GM18502 (cell line): Measurements from ENCODE around the gene STK32A.
"Not testable (repeated sequence)": the region's sequence is repeated elsewhere in the genome, so short reads cannot be mapped to it uniquely, and the experiment has no call there.

Experiments
- ATAC-seq: cut with Tn5 transposase; IDR thresholded peaks from one replicate; pipeline ENCODE4 v1.9.1; 2021; ENCODE audit warnings: mild to moderate bottlenecking; ENCODE audit not compliant: unreplicated experiment, poor library complexity

STK32A gene

DNA sequence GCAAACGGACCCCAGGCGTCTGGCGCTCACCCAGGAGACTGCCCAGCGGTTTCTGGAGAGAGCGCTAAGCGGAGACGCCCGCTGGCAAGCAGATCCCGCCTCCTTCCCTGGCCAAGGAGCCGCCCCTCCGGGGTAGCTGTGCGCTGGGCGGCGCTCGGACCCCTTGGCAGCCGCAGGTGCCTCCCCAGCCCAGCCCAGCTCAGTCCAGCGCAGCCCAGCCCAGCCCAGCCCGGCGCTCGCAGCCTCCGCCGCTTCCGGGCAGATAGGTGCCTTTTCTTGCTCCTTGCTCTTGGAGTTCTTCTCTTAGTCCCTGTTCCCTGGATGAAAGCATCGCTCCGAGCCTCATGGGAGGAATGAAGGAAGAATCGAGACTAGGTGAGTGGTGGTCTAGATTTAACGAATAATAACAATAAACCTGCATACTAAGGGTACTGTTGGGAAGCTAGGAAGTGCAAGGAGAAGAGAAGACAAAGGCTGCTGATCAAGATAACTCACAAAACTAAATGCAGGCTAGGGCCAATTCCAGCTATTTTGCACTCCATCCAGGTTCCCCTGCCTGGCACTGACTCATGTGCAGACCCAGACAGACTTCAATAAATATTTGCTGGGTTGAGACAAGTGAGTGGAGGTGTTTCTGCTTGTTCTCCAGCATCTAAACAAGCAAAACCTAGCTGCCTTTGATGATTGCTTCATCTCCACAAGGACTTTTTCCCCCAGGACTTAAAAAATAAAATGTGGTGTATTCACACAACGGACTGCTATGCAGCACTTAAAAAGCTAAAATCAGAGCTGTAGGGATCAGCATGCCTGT, at the start of gene STK32A:
STK32A (plus strand) TSS at position 202 of the 811 bp plus-strand sequence. CDS start 4,609 bp downstream, outside the sequence.
- no peak for ATAC-seq

DNA sequence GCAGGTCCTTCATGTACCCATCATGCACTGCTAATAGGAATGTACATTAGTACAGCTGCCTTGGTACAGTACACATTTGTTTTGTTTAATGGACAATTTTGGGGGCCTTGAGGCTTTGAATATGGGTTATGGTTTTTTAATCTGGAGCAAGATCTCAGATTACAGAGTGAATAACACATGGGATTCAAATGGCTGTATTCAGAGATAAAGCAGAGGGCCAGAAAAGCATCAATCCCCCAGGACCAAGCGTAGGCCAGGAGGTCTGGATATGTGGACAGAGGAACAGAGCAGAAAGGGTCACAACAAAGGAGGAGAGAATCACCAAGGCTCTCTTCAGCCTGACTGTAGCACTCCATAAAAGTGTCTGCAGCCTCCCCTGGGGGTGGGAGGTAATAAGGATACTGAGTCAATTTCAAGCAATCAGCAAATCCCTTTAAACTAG, 47.7 kb upstream of the STK32A start:
- ATAC-seq = no peak

DNA sequence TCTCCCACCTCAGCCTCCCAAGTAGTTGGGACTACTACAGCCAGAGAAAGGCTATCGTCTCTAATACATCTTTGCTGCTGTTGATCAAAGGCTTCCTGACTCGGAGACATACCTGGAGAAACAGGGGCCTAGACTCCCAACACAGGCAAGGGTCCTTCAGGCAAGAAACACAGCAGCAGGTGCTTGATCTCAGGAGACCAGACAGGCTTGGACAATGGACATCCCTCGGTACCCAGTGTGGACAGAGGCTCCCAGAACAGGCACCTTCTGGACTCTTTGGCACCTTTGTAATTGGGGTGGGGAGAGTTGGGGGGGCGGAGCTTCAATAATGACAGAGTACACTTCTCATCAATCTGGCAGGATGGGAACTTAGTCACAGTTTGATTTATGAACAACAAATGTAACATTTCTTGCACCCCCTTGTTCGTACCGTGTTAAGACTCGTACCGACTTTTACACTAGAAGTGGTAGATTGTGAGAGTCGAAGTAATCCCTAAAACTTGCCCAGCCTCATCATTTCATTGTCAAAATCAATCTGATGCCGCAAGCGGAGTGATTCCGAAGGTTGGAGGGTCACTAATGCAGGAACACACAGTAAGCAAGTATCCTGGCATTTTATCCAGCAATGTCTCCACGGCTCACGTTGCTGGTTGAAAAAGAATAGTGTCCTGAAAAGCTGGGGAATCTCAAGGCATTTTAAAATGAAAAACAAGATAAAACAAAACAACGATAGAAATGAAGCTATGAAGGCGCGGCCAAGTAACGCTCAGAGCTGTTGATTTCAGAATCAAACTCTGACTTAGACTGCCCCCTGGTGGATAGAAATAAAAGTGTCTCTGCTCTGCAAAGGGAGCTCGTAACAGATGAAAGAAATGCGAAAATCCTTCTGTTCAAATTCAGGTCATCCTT, 46.4 kb upstream of the STK32A start:
- ATAC-seq = peak; percentile 90

DNA sequence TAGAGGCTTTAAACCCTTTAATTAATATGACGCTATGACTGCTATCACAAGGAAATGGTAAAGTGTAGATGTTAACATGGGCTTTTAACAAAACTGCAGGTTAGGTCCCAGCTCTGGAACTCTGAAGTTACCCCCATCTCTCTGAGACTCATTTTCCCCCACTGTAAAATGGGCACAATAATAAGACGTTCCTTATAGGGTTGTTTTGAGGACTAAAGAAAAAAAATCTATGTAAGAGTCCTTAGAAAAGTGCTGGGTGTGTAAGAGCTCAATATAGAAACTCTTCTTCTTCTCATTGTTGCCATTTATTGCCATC, 45.8 kb upstream of the STK32A start:
- ATAC-seq = no peak

DNA sequence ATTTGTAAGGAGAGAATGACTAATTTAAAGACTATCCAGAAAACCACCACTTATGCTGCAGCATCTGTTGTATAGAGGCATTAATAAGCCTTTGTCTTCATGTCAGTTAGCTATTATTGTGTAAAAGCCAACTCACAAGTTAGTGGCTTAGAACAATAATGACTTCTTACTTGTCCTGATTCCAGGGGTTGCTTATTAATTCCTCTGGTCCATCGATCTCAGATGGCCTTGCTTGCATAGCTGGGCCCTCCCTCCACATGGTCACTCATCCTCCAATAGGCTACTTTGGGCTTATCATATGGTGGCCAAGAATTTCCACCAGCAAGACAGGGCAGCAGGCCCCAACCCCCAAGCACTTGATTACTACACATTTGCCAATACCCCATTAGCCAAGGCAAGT, 44.5 kb upstream of the STK32A start:
- no peak for ATAC-seq

DNA sequence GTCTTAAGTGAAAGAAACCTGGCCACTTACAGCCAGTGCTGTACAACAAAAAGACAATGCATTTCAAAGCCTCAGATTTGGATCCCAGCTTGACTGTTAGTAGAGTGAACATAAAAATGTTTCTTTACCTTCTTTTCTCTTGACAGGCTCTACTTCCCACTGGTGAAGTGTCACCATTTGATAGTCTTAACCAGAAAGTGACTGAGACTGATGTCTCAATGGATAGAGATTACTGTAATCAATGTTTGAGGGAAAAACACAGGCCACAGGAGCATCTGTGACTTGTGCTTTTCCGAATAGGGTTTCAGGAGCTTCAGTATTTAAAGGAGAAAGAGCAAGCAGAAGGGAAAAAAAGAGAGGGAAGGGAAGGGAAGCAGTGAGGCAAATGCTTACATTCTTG, 41.7 kb upstream of the STK32A start:
- ATAC-seq = no peak

DNA sequence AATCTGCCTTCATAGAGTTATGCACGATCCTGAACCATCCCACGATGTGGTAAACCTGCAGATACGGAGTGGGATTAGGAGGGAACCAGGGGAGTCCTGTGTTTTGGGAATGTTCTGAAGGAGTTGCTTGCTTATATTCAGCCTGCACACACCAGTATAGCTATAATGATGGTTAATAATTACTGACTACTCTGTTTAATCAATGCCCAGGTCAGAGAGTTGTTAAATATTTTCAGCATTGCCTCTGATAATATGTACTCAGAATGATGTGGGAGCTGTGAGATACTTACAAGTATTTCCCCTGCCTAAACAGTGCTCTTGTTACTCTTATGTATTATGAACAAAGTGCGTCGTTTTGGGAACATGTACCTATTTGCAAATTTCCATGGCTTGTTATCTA, 34.8 kb upstream of the STK32A start:
- no peak for ATAC-seq

DNA sequence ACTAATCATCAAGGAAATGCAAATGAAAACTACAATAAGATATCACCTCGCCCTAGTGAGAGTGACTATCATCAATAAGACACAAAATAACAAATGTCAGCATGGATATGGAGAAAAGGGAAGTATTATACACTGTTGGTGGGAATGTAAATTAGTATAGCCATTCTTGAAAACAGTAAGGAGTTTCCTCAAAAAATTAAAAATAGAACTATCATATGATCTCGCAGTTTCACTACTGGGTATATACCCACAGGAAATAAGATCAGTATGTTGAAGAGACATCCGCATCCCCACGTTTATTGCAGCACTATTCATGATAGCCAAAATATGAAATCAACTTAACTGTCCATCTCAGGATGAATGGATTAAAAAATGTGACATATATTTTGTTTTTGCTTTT, 31.6 kb upstream of the STK32A start:
- no peak for ATAC-seq

DNA sequence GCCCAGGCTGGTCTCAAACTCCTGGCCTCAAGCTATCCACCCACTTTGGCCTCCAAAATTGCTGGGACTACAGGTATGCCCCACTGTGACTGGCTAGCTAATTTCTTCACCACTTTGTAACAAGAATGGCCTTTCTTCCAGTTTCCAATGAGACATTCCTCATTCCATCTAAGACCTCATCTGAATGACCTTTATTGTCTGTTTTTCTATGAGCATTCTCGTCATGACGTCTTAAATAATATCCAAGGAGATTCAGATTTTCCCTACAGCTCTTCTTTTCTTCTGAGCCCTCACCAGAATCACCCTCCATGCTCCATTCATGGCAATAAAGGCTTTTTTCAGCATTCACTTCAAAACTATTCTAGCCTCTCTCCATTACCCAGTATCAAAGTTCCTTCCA, 30.2 kb upstream of the STK32A start:
- ATAC-seq = no peak

DNA sequence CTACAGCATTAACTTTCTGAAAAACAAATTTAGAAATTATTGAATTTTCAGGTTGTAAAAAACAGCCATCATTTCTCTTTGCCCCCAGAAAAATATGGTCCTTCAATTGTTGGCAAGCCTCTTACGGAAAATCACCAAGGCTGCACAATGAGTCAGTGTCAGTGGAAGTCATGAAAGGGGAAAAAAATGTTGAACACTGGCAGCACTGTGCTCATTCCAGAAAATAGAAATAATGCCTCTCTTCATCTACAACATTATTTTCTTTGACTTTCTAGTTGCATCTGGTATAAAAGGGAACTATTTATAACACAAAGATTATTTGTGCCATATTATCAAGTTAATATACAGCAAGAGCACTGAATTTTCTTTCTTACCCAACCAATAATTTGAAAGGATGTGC, 26.7 kb upstream of the STK32A start:
- no peak for ATAC-seq

DNA sequence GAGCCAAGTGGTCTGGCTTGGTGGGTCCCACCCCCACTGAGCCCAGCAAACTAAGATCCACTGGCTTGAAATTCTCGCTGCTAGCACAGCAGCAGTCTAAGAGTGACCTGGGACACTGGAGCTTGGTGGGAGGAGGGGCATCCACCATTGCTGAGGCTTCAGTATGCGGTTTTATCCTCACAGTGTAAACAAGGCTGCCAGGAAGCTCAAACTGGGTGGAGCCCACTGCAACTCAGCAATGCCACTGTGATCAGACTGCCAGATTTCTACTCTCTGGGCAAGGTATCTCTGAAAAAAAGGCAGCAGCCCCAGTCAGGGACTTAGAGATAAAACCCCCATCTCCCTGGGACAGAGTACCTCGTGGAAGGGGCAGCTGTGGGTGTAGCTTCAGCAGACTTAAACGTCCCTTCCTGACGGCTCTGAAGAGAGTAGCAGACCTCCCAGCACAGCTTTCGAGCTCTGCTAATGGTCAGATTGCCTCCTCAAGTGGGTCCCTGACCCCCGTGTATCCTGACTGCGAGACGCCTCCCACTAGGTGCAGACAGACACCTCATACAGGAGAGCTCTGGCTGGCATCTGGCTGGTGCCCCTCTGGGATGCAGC, 18.2 kb upstream of the STK32A start:
- ATAC-seq = no peak

DNA sequence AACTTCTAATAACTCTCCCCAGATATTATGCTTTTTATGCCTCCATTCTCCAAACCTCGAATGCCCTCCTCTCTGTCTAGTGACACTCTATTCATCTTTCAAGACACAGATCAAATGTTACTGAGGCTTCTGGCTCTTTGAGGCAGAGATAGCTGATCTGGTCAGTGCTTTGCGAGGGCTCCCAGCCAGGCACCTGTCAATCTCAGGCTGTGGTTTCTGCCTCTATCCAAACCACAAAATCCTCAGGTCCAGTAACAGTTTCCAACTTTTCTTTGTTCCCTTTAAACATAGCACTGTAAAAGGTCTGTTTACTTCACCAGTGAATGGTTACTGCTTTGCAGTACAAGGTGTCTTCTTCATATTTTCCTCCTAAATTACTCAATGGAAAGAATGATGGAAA, 11.5 kb upstream of the STK32A start:
- no peak for ATAC-seq

DNA sequence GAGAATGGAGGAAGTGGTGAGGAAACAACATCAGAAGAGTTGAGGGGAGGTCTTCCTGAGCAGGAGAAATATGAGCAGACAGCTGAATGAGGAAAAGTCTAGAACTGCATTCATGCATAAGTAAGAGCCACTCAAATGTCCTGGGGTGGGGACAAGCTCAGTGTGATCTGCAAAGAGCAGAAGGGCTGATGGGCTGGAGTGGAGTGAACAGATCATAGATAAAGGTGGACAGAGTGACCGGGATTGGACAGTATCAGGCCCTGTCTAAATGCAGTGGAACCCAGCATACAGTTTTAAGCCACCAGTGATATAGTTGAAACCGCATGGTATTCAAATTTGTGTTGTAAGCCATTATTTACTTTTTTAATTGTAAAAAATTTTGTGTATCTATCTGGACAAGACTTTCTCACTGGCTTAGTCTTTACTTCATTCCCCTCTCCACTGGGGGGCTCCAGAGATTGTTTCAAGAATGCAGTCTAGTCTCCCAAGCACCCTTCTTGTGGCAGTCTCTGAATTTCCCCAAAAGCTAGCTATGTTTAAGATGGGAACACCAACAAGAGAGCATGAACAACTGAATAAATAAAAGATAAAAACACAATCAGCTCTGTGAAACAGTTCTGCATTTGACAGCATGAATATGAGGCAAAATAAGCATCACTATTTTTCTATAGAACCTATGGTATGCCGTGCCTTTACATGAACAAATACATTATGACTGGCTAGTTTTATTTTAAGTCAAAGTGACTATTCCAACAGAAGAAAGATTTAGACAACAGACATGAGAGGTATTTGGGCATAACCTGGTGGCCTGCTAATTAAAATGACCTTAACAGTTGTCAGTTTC, 10.7 kb upstream of the STK32A start:
- peak; percentile 76 for ATAC-seq

DNA sequence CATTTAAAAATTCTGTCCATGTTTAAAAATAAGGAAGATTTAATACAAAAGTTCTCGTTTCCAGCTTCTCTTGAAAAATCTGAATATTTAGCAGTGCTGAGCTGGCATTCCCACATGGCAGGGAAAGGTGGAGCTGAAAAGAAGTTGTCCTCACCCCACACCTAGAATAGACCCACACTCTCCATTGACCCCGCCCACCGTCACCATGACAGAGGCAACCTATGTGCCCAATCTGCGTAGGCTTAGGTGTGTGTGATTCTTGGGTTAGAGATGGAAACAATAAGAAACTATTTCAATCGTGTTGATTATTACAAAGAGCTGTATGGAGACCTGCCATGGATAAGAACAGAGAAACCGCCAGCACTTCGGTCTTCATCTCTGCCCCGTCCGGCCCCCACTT, 8.9 kb upstream of the STK32A start:
- no peak for ATAC-seq

DNA sequence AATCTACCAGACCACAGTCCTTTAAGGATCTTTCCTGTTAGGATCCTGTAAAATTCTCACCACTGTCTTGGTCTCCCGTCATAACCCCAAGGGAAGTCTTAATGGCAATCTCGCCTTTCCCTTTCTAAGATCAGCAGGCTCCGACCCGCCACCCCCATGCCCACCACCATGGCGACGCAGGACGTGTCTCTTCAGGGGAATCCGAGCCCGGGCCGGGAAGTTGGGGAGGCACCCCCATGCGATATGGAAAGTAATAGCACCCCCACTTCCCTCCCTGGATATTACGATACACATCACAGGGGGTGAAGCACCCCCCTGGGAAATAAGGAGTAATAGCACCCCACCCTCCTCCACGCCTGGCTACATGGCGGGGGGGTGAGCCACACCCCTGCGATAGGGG, 8.3 kb upstream of the STK32A start:
- ATAC-seq = no peak

DNA sequence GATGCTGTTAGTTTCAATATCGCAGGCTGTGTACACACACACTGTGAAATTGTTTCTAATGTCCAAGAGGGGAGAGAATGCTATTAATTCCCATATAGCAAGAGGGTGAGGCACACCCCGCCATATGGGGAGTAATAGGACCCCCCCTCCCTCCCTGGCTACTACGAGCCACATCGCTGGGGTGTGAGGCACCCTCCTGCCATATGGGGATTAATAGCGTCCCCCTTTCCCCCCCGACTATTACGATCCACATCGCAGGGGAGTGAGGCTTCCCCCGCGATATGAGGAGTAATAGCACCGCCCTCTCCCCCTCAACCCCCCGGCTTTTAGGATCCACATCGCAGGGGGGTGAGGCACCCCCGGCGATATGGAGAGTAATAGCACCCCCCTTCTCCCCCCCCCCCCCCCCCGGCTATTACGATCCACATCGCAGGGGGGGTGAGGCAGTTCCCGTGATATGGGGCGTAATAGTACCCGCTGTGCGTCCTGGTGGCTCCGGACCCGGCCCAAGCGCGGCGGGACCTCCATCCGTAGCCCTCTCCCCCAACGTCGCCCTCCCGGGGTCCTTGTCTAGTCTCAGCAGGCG, 494 bp upstream of the STK32A start:
- no peak for ATAC-seq

DNA sequence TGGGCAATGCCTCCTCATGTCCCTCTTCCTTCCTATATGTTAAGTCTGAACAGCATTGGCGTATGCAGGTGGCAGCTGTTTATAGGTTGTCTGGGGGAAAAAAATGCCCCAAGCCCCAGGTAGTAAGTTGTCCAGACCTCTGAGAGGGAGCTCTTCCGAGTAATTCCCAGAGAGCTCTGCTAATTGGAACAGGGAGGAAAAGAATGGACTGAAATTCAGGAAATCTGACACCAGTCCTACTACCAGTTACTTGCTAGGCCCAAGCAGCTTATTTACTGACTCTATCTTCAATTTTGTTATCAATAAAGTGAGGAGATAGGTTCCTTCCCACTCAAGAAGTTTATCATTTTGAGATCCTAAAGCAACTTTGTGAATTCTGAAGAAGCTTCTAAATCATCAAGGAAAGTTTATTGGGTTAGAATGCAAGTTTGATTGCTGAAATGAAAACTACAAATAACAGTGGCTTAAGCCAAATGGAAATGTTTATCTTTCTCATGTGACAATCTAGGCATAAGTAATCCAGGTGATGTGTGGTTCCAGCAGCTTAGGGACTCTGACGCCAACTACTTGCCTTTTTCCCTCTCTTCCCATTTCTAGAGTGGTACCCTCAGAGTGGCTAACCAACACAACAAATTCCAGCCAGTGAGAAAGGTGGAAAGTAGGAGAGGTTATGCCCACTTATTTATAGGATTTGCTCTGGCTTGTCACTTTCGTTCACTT, 5.6 kb downstream of the STK32A start:
- no peak for ATAC-seq

DNA sequence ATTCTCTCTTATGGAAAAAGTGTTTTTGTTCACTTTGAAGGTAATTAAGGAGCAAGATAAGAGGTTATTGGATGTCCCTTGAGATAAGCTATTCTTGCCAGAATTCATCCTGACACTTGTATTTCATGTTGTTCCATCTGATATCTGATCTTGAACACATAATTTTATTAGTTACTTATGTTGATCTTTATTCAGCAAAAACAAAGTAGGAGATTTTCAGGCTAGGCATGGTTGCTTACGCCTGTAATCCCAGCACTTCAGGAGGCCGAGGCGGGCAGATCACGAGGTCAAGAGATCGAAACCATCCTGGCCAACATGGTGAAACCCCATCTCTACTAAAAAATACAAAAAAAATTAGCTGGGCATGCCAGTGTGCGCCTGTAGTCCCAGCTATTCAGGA, 8.4 kb downstream of the STK32A start:
- not testable (repeated sequence) for ATAC-seq
